K562 (cell line): ENCODE data around the gene CHD5. TPM values are rescaled to one million over a fixed set of nuclear protein-coding genes. Genes with fewer than 3 reads are reported as not detected.
A peak's percentile ranks its signal among the peaks of the same experiment; 100 is the strongest.

Experiments used
- AFF1 ChIP-seq, 2 experiments: fragments of 450-650 bp; IDR thresholded peaks; 2 replicates each; pipeline ENCODE4 v1.6.1; 2018; ENCODE audit warnings: mild to moderate bottlenecking in 2 of 2, low read depth in 1 of 2; ENCODE audit not compliant: partially characterized antibody in 2 of 2
- CBX5 ChIP-seq: IDR thresholded peaks from 2 replicates; pipeline ENCODE4 v1.6.1; 2014; ENCODE audit warnings: low read depth, borderline replicate concordance
- DNMT1 ChIP-seq: fragments of 450-650 bp; IDR thresholded peaks from 2 replicates; pipeline ENCODE4 v1.6.1; 2016; ENCODE audit warnings: antibody characterized with exemption, mild to moderate bottlenecking
- E2F6 ChIP-seq, 2 experiments: IDR thresholded peaks; 2 replicates each; pipeline ENCODE4 v1.6.1; 2011; ENCODE audit warnings: borderline replicate concordance in 1 of 2, control low read depth in 1 of 2, low read depth in 1 of 2, low read length in 1 of 2, mild to moderate bottlenecking in 1 of 2, mixed read lengths in 1 of 2, moderate library complexity in 1 of 2; ENCODE audit not compliant: insufficient read depth in 1 of 2, insufficient read length in 1 of 2, poor library complexity in 1 of 2, severe bottlenecking in 1 of 2; ENCODE audit errors: extremely low read depth in 1 of 2
- GTF2A2 ChIP-seq: IDR thresholded peaks from 2 replicates; pipeline ENCODE4 v1.6.1; 2016; ENCODE audit warnings: mild to moderate bottlenecking, missing genetic modification characterization, missing compliant biosample characterization
- U2AF2 ChIP-seq: fragments of 200-400 bp; formaldehyde crosslinking; optimal IDR thresholded peaks from 2 replicates; pipeline ENCODE3; 2017; ENCODE audit warnings: low read depth, mild to moderate bottlenecking, low read length
- XRCC5 ChIP-seq: fragments of 200-400 bp; formaldehyde crosslinking; IDR thresholded peaks from 2 replicates; pipeline ENCODE4 v1.6.1; 2017; ENCODE audit warnings: low read depth, mild to moderate bottlenecking, low read length
- ZBED1 ChIP-seq: IDR thresholded peaks from 2 replicates; pipeline ENCODE4 v1.6.1; 2014
- ZBTB11 ChIP-seq, 3 experiments: fragments of 200-800 bp in 1 of 3; fragments of 250-450 bp in 1 of 3; fragments of 450-650 bp in 1 of 3; sonication (Bioruptor Pico) in 1 of 3; sonication (Bioruptor generic) in 1 of 3; formaldehyde crosslinking in 1 of 3; IDR thresholded peaks; 2 replicates each; pipeline versions ENCODE4 v1.6.1 to v1.8.0; 2016 to 2022; ENCODE audit warnings: mild to moderate bottlenecking in 2 of 3, missing genetic modification characterization in 2 of 3, missing compliant biosample characterization in 1 of 3, moderate library complexity in 1 of 3
- ZNF175 ChIP-seq: fragments of 200-800 bp; sonication (Bioruptor generic); IDR thresholded peaks from 2 replicates; pipeline ENCODE4 v1.6.1; 2016; ENCODE audit warnings: low read depth, mild to moderate bottlenecking, missing genetic modification characterization, missing compliant biosample characterization
- ZNF583 ChIP-seq: fragments of 250-450 bp; sonication (Bioruptor Pico); IDR thresholded peaks from 2 replicates; pipeline ENCODE4 v1.4.0; 2020
- ZNF77 ChIP-seq: fragments of 250-450 bp; sonication (Bioruptor Pico); IDR thresholded peaks from 2 replicates; pipeline ENCODE4 v1.5.0; 2020
- polyA plus RNA-seq, 8 experiments: library from polyadenylated mRNA; depleted of rRNA in 4 of 8; stranded (reverse) in 5 of 8; unstranded in 3 of 8; fragments of >200 nt; fragmentation: Nextera tagmentation in 2 of 8; fragmentation: Illumina TruSeq in 1 of 8; extraction: Ambion mirVana in 2 of 8; extraction: Trizol in 1 of 8; gene quantifications; 2 replicates each; pipeline versions ENCODE4 v1.2.1 to v1.2.3, GENCODE V29; 2011 to 2014; ENCODE audit warnings: inconsistent platforms in 1 of 8, missing spikeins in 1 of 8
- total RNA-seq, 7 experiments: library from RNA; depleted of rRNA in 6 of 7; stranded (reverse); fragments of >200 nt in 6 of 7; fragmentation: Illumina TruSeq in 2 of 7; extraction: Trizol in 2 of 7; gene quantifications; 2 replicates each; pipeline versions ENCODE4 v1.2.1 to v1.2.3, GENCODE V29; 2011 to 2021; ENCODE audit warnings: low replicate concordance in 1 of 7
- TF ChIP-seq, protein P1 (sequence below): fragments of 250-450 bp; sonication (Bioruptor Pico); IDR thresholded peaks from 2 replicates; pipeline ENCODE4 v1.9.0; 2021; ENCODE audit warnings: mild to moderate bottlenecking, inconsistent platforms

The CHD5 gene
- total and polyA plus RNA-seq, 9 of the 15 experiments (the other 6 are each of a cell fraction or from before 2014, with no cell fraction given): 0.03 to 0.52 (median 0.11) TPM; not detected in 2

- no peak for TF ChIP-seq GTF2A2 (tag)
- peak in 1 of 2 experiments; percentile 59 for TF ChIP-seq AFF1 (IDR thresholded peaks at IDR 0.05; ENCODE audit: low read depth in 1 of 2, partially characterized antibody in 2 of 2)
- peak; percentile 69 to 74 for TF ChIP-seq E2F6 (IDR thresholded peaks at IDR 0.05; ENCODE audit: borderline replicate concordance in 1 of 2, extremely low read depth in 1 of 2, insufficient read depth in 1 of 2, insufficient read length in 1 of 2, low read depth in 1 of 2, low read length in 1 of 2, poor library complexity in 1 of 2, severe bottlenecking in 1 of 2)
- TF ChIP-seq, protein P1, sequence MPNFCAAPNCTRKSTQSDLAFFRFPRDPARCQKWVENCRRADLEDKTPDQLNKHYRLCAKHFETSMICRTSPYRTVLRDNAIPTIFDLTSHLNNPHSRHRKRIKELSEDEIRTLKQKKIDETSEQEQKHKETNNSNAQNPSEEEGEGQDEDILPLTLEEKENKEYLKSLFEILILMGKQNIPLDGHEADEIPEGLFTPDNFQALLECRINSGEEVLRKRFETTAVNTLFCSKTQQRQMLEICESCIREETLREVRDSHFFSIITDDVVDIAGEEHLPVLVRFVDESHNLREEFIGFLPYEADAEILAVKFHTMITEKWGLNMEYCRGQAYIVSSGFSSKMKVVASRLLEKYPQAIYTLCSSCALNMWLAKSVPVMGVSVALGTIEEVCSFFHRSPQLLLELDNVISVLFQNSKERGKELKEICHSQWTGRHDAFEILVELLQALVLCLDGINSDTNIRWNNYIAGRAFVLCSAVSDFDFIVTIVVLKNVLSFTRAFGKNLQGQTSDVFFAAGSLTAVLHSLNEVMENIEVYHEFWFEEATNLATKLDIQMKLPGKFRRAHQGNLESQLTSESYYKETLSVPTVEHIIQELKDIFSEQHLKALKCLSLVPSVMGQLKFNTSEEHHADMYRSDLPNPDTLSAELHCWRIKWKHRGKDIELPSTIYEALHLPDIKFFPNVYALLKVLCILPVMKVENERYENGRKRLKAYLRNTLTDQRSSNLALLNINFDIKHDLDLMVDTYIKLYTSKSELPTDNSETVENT (CRISPR knock-in tag): peak; percentile 89; the same call in 1 of the 2 replicates
- no peak for TF ChIP-seq U2AF2
- TF ChIP-seq ZBTB11 (CRISPR knock-in tag; IDR thresholded peaks at IDR 0.05): peak in 2 of 3 experiments; percentile 38 to 77; a peak in 3 of 6 replicates
- no peak for TF ChIP-seq CBX5
- TF ChIP-seq ZBED1: peak; percentile 51; the same call in 1 of the 2 replicates
- no peak for TF ChIP-seq DNMT1
- no peak for TF ChIP-seq ZNF583 (CRISPR knock-in tag)
- peak; percentile 99 for TF ChIP-seq XRCC5
- TF ChIP-seq ZNF77: no peak
- no peak; the same call in 1 of the 2 replicates for TF ChIP-seq ZNF175 (CRISPR knock-in tag)
These were observed 19.4 kb upstream of the CHD5 start, which contains the start of gene RPL22 (continued) for GRCh38 chr1:6199298-6200187.
